HG02943 (cell line): ENCODE data around the gene PTPN2.

Source experiments
- ATAC-seq: cut with Tn5 transposase; IDR thresholded peaks from one replicate; pipeline ENCODE4 v1.9.1; 2021; ENCODE audit warnings: mild to moderate bottlenecking, low read depth, moderate library complexity; ENCODE audit not compliant: unreplicated experiment

Gene PTPN2

GRCh38 chr18:12750715-12751502 is 133.1 kb downstream of the PTPN2 start:
- no peak for ATAC-seq

- ATAC-seq, result no peak
These were observed 133.8 kb downstream of the PTPN2 start for GRCh38 chr18:12750076-12750714.

GRCh38 chr18:12749121-12749520 is 134.9 kb downstream of the PTPN2 start:
- no peak for ATAC-seq

- ATAC-seq, result no peak
These were observed 135.4 kb downstream of the PTPN2 start for GRCh38 chr18:12748671-12749070.

GRCh38 chr18:12747530-12748315 is 136.3 kb downstream of the PTPN2 start:
- no peak for ATAC-seq

GRCh38 chr18:12745095-12745795 is 138.8 kb downstream of the PTPN2 start:
- ATAC-seq, result no peak

- ATAC-seq, result no peak
These were observed 139.9 kb downstream of the PTPN2 start for GRCh38 chr18:12744103-12744502.

GRCh38 chr18:12742453-12742852 is 141.6 kb downstream of the PTPN2 start:
- ATAC-seq, result no peak
